Breast epithelium (tissue), 3 donors: ENCODE data around the gene MYL4.

Experiments
- POLR2A ChIP-seq: fragments of 450-650 bp; IDR thresholded peaks from one replicate; pipeline ENCODE4 v1.6.1; 2016; ENCODE audit warnings: antibody characterized with exemption, mild to moderate bottlenecking, moderate library complexity
- TF ChIP-seq, protein P1 (sequence below), 3 donors: fragments of 450-650 bp; IDR thresholded peaks; one replicate each; pipeline ENCODE4 v1.5.1; 2016 to 2017; ENCODE audit warnings: antibody characterized with exemption in 3 of 3, mild to moderate bottlenecking in 3 of 3, moderate library complexity in 3 of 3

DNA sequence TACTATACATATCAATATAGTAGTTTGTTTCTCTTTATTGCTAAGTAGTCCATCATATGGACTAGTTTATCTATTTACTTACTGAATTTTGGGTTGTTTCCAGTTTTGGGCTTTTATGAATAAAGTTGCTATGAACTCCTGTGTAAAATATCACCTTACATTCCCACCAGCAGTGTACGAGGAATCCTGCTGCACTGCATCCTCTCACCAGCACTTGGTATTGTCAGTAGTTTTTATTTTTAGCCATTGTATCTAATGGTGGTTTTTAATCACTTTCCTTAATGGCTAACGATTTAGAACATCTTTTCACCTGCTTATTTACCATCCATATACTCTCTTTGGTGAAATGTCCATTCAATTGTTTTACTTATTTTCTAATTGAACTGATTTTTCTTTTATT is 44.0 kb upstream of the MYL4 start:
- TF ChIP-seq, protein P1, sequence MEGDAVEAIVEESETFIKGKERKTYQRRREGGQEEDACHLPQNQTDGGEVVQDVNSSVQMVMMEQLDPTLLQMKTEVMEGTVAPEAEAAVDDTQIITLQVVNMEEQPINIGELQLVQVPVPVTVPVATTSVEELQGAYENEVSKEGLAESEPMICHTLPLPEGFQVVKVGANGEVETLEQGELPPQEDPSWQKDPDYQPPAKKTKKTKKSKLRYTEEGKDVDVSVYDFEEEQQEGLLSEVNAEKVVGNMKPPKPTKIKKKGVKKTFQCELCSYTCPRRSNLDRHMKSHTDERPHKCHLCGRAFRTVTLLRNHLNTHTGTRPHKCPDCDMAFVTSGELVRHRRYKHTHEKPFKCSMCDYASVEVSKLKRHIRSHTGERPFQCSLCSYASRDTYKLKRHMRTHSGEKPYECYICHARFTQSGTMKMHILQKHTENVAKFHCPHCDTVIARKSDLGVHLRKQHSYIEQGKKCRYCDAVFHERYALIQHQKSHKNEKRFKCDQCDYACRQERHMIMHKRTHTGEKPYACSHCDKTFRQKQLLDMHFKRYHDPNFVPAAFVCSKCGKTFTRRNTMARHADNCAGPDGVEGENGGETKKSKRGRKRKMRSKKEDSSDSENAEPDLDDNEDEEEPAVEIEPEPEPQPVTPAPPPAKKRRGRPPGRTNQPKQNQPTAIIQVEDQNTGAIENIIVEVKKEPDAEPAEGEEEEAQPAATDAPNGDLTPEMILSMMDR (IDR thresholded peaks at IDR 0.05), result no peak
- no peak for TF ChIP-seq POLR2A
